GM12878 (cell line): Measurements from ENCODE around the gene DLG2. TPM values are rescaled to one million over a fixed set of nuclear protein-coding genes. Genes with fewer than 3 reads are reported as not detected.

ENCODE experiments used
- ATAC-seq: fragments of 200-7000 bp; cut with Tn5 transposase; 3 replicates; pipeline ENCODE4 v1.9.1; 2020; ENCODE audit warnings: mild to moderate bottlenecking, moderate library complexity
- BruUV-seq: library from RNA; stranded (reverse); fragments of 400-500 nt; replicated peaks from 2 replicates; lab custom pipeline; 2021; lab: Mats Ljungman, UMichigan
- CTCF ChIA-PET: fragments of 300-600 bp; sonication (Branson Sonifier 250); formaldehyde crosslinking; extraction: SDS; loops from one replicate; lab custom pipeline; 2021; ENCODE audit warnings: inconsistent platforms; lab: Yijun Ruan, JAX
- POLR2A ChIA-PET: fragments of 350-600 bp; formaldehyde crosslinking; extraction: SDS; loops from one replicate; lab custom pipeline; 2021; ENCODE audit warnings: inconsistent platforms; lab: Charles Lee
- RAD21 ChIA-PET: fragments of 300-600 bp; sonication (Branson Sonifier 250); formaldehyde crosslinking; loops from one replicate; lab custom pipeline; 2023; ENCODE audit warnings: antibody characterized with exemption; ENCODE audit not compliant: unreplicated experiment; lab: Charles Lee
- SMC1A ChIA-PET: fragments of 300-600 bp; sonication (Branson Sonifier 250); formaldehyde crosslinking; loops from one replicate; lab custom pipeline; 2023; ENCODE audit not compliant: unreplicated experiment, uncharacterized antibody; lab: Charles Lee
- DNase-seq: peaks from one replicate; pipeline ENCODE4 v3.0.0-alpha.2; 2011; ENCODE audit warnings: low read depth, low spot score
- FAIRE-seq: peaks from 3 replicates; lab custom pipeline; 2011; peaks lifted over from hg19 to GRCh38; lab: Jason Lieb, UNC
- H2AFZ ChIP-seq: 2 replicates; pipeline ENCODE4 v1.6.0; 2011; ENCODE audit warnings: low read depth, low read length, control low read depth; ENCODE audit not compliant: control insufficient read depth
- H3K27ac ChIP-seq: 2 replicates; pipeline ENCODE4 v1.5.1; 2011; ENCODE audit warnings: control low read depth; ENCODE audit not compliant: control insufficient read depth, insufficient read depth
- H3K27me3 ChIP-seq, 2 experiments: replicated peaks in 1 of 2; 2 replicates each; pipeline versions ENCODE4 v1.6.0 to v1.6.1; 2011; ENCODE audit warnings: low read length in 1 of 2; ENCODE audit not compliant: control insufficient read depth in 2 of 2, insufficient read depth in 2 of 2
- H3K36me3 ChIP-seq, 2 experiments: 2 replicates each; pipeline ENCODE4 v1.5.1; 2011; ENCODE audit warnings: low read length in 1 of 2; ENCODE audit not compliant: control insufficient read depth in 2 of 2, insufficient read depth in 2 of 2
- H3K4me1 ChIP-seq: 2 replicates; pipeline ENCODE4 v1.6.1; 2011; ENCODE audit warnings: mild to moderate bottlenecking, low read length, moderate library complexity, mixed read lengths; ENCODE audit not compliant: control insufficient read depth, insufficient read depth
- H3K4me2 ChIP-seq: 2 replicates; pipeline ENCODE4 v1.6.0; 2011; ENCODE audit warnings: control low read depth; ENCODE audit not compliant: control insufficient read depth, insufficient read depth
- H3K4me3 ChIP-seq: fragments of 200-600 bp; sonication (generic); 2 replicates; pipeline ENCODE4 v1.5.1; 2016
- H3K79me2 ChIP-seq: 2 replicates; pipeline ENCODE4 v1.6.0; 2011; ENCODE audit warnings: low read length; ENCODE audit not compliant: control insufficient read depth, insufficient read depth
- H3K9ac ChIP-seq: 2 replicates; pipeline ENCODE4 v1.8.0; 2011; ENCODE audit warnings: low read length, control low read depth, mixed read lengths; ENCODE audit not compliant: control insufficient read depth, insufficient read depth
- H3K9me3 ChIP-seq: replicated peaks from 3 replicates; pipeline ENCODE4 v1.5.1; 2011; ENCODE audit warnings: mild to moderate bottlenecking, low read length; ENCODE audit not compliant: control insufficient read depth, insufficient read depth
- H4K20me1 ChIP-seq: 2 replicates; pipeline ENCODE4 v1.6.0; 2011; ENCODE audit not compliant: control insufficient read depth, insufficient read depth
- BCL11A ChIP-seq: IDR thresholded peaks from 2 replicates; pipeline ENCODE4 v1.6.1; 2011; ENCODE audit warnings: low read depth, low read length
- KLF5 ChIP-seq: fragments of 450-650 bp; IDR thresholded peaks from 2 replicates; pipeline ENCODE4 v1.6.1; 2014; ENCODE audit warnings: mild to moderate bottlenecking; ENCODE audit not compliant: partially characterized antibody
- MEF2B ChIP-seq: fragments of 450-650 bp; IDR thresholded peaks from 2 replicates; pipeline ENCODE4 v1.6.1; 2018; ENCODE audit warnings: mild to moderate bottlenecking, moderate library complexity; ENCODE audit not compliant: partially characterized antibody, poor library complexity, severe bottlenecking
- MTA2 ChIP-seq: fragments of 450-650 bp; IDR thresholded peaks from 2 replicates; pipeline ENCODE4 v1.6.1; 2016; ENCODE audit warnings: low read depth, mild to moderate bottlenecking, moderate library complexity
- RAD21 ChIP-seq: IDR thresholded peaks from 2 replicates; pipeline ENCODE4 v1.6.1; 2011; ENCODE audit warnings: mild to moderate bottlenecking, low read depth, low read length, moderate library complexity; ENCODE audit not compliant: insufficient read depth
- SREBF1 ChIP-seq: IDR thresholded peaks from 2 replicates; pipeline ENCODE4 v1.6.1; 2012; ENCODE audit warnings: mild to moderate bottlenecking, low read length
- TBL1XR1 ChIP-seq: IDR thresholded peaks from 2 replicates; pipeline ENCODE4 v1.6.1; 2012; ENCODE audit warnings: low read depth, low read length, improper control_type of control experiment
- WGBS: methylation state at CpG from one replicate; pipeline ENCODE4 v1.1.6; 2016; ENCODE audit warnings: low lambda C conversion rate; ENCODE audit not compliant: insufficient replicate concordance, insufficient coverage; ENCODE audit errors: missing lambda C conversion rate; 5-methylcytosine and 5-hydroxymethylcytosine counted together
- in situ Hi-C: fragments of 300-500 bp; cut with MboI; formaldehyde crosslinking; loops from 9 replicates; pipeline ENCODE4 v1.14.3; 2018; ENCODE audit warnings: mixed read lengths
- intact Hi-C: fragments of 100-400 bp; cut with micrococcal nuclease; formaldehyde crosslinking; loops from one replicate; pipeline ENCODE4 v1.14.2; 2022; ENCODE audit not compliant: unreplicated experiment
- polyA plus RNA-seq, 11 experiments: library from polyadenylated mRNA; depleted of rRNA in 4 of 11; unstranded in 6 of 11; stranded (reverse) in 5 of 11; fragments of >200 nt; fragmentation: Nextera tagmentation in 4 of 11; fragmentation: Illumina TruSeq in 1 of 11; extraction: Ambion mirVana in 4 of 11; extraction: Trizol in 1 of 11; gene quantifications; 1 replicate in 1 of 11; 2 replicates in 10 of 11; pipeline versions ENCODE4 v1.2.1 to v1.2.3, GENCODE V29; 2011 to 2016; ENCODE audit warnings: inconsistent platforms in 2 of 11, missing spikeins in 2 of 11, low read depth in 1 of 11
- total RNA-seq, 4 experiments: library from RNA; depleted of rRNA in 3 of 4; stranded (reverse); fragments of >200 nt in 3 of 4; fragmentation: Illumina TruSeq in 1 of 4; extraction: Trizol in 1 of 4; gene quantifications; 2 replicates each; pipeline versions ENCODE4 v1.2.1 to v1.2.3, GENCODE V29; 2013 to 2021
- TF ChIP-seq, protein P1 (sequence below): IDR thresholded peaks from 2 replicates; pipeline ENCODE4 v1.6.1; 2012; ENCODE audit warnings: mild to moderate bottlenecking, low read depth, low read length

Gene DLG2
- total and polyA plus RNA-seq, 10 of the 15 experiments (the other 5 are each of a cell fraction or from before 2014, with no cell fraction given): 0.09 to 0.98 (median 0.35) TPM

DNA sequence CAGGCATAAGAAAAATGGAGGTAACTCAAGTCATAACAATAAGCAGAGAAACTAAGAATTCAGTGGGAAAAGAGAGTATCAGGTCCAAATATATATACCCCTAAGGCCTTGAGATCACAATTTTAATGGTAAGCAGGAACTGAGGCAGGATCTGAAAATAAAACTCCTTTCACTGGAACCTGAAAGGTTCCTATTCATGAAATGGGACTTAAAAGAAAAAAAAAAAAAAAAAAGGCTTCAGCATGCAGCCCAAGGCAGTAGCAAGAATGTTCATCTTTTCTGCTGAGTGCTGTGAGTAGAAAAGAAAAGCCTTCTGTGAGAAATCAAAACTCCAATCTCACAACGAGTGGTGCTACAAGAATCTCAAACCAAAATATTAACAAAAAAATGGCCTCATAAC lies 75.3 kb downstream of the DLG2 start:
- Histone ChIP-seq H3K27ac (no peak overlapping the region), H3K4me1 (no peaks in the 10 kb centered on the region), H3K9me3 (no peaks in the 10 kb centered on the region)
- no peak for FAIRE-seq
- TF ChIP-seq MEF2B (no peak), SREBF1 (no peak), MTA2 (no peak), RAD21 (no peak), TBL1XR1 (no peak), BCL11A (no peak), KLF5 (no peak)
- TF ChIP-seq, protein P1, sequence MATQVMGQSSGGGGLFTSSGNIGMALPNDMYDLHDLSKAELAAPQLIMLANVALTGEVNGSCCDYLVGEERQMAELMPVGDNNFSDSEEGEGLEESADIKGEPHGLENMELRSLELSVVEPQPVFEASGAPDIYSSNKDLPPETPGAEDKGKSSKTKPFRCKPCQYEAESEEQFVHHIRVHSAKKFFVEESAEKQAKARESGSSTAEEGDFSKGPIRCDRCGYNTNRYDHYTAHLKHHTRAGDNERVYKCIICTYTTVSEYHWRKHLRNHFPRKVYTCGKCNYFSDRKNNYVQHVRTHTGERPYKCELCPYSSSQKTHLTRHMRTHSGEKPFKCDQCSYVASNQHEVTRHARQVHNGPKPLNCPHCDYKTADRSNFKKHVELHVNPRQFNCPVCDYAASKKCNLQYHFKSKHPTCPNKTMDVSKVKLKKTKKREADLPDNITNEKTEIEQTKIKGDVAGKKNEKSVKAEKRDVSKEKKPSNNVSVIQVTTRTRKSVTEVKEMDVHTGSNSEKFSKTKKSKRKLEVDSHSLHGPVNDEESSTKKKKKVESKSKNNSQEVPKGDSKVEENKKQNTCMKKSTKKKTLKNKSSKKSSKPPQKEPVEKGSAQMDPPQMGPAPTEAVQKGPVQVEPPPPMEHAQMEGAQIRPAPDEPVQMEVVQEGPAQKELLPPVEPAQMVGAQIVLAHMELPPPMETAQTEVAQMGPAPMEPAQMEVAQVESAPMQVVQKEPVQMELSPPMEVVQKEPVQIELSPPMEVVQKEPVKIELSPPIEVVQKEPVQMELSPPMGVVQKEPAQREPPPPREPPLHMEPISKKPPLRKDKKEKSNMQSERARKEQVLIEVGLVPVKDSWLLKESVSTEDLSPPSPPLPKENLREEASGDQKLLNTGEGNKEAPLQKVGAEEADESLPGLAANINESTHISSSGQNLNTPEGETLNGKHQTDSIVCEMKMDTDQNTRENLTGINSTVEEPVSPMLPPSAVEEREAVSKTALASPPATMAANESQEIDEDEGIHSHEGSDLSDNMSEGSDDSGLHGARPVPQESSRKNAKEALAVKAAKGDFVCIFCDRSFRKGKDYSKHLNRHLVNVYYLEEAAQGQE: no peak
- TF ChIP-seq, all 136 proteins: peak for 0
- H3K4me3 ChIP-seq: no peak overlapping the region
- no peaks in the 10 kb centered on the region; a peak in 1 of 4 replicates for H3K27me3 ChIP-seq
- in situ Hi-C loops (no loop called here), intact Hi-C loops (no loop called here)
- no peaks in the 10 kb centered on the region for H3K79me2 ChIP-seq
- POLR2A ChIA-PET: no interaction called here
- H3K9ac ChIP-seq: no peak overlapping the region
- DNase-seq: no peak
- RAD21 ChIA-PET: no interaction called here
- no peak for ATAC-seq
- WGBS: 0% methylated on average over 1 of the region's 1 CpG
- H3K4me2 ChIP-seq: no peak overlapping the region
- H3K36me3 ChIP-seq: no peaks in the 10 kb centered on the region
- BruUV-seq: no TSS peak
- H2AFZ ChIP-seq: no peak overlapping the region
- CTCF ChIA-PET: no interaction called here
- SMC1A ChIA-PET: interaction anchor here (0.6 kb wide), 1 partner anchor 1048 kb away, joined by 3 read pairs; no protein-coding TSS in a partner anchor
- H4K20me1 ChIP-seq: no peaks in the 10 kb centered on the region
